Measurements from ENCODE around the gene CREG1.

CREG1 gene

DNA sequence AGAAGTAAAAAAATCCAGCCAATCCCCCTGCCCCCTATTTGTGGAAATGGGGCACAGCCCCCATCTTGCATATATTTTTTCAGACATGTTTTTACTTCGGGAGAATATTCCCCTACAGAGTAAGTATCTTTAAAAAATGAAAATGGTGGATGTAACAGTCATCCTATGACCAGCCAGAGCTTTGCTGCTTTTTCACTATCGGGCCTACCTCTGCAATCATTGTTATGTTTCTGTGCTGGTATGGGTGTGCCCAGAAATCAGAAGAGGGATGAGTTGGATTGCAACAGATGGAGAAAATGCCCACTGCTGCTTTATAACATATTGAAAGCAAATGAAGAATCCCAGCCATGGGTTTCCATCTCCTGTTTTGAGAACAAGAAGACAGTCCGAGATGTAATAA, 38.1 kb downstream of the CREG1 start:
- TF ChIP-seq, protein P1, sequence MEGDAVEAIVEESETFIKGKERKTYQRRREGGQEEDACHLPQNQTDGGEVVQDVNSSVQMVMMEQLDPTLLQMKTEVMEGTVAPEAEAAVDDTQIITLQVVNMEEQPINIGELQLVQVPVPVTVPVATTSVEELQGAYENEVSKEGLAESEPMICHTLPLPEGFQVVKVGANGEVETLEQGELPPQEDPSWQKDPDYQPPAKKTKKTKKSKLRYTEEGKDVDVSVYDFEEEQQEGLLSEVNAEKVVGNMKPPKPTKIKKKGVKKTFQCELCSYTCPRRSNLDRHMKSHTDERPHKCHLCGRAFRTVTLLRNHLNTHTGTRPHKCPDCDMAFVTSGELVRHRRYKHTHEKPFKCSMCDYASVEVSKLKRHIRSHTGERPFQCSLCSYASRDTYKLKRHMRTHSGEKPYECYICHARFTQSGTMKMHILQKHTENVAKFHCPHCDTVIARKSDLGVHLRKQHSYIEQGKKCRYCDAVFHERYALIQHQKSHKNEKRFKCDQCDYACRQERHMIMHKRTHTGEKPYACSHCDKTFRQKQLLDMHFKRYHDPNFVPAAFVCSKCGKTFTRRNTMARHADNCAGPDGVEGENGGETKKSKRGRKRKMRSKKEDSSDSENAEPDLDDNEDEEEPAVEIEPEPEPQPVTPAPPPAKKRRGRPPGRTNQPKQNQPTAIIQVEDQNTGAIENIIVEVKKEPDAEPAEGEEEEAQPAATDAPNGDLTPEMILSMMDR (IDR thresholded peaks at IDR 0.05; ENCODE audit: low read depth, low read length), result no peak
- H3K4me3 ChIP-seq (replicated peaks in 1 of 2; ENCODE audit: low read depth in 2 of 2, low read length in 2 of 2), result no peak overlapping the region
- DNase-seq (ENCODE audit: low read depth in 2 of 2), result no peak

DNA sequence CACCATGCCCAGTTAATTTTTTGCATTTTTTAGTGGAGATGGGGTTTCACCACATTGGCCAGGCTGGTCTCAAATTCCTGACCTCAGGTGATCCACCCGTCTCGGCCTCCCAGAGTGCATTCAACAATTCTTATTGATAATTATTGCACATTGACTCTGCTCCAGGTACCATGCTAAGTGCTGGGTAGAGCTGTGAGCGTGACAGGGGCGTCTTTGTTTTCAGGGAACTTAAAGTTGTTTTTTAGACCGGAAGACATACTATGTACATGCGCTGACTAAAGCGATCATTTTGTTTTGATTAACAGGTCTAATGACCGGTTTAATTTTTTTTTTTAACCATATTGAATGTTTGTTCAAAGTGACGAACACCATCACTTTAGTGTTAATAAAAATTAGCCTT, 39.3 kb downstream of the CREG1 start:
- DNase-seq (ENCODE audit: low read depth in 2 of 2), result no peak
- no peak overlapping the region for H3K4me3 ChIP-seq (replicated peaks in 1 of 2; ENCODE audit: low read depth in 2 of 2, low read length in 2 of 2)
- TF ChIP-seq, protein P1 (IDR thresholded peaks at IDR 0.05; ENCODE audit: low read depth, low read length), result no peak

DNA sequence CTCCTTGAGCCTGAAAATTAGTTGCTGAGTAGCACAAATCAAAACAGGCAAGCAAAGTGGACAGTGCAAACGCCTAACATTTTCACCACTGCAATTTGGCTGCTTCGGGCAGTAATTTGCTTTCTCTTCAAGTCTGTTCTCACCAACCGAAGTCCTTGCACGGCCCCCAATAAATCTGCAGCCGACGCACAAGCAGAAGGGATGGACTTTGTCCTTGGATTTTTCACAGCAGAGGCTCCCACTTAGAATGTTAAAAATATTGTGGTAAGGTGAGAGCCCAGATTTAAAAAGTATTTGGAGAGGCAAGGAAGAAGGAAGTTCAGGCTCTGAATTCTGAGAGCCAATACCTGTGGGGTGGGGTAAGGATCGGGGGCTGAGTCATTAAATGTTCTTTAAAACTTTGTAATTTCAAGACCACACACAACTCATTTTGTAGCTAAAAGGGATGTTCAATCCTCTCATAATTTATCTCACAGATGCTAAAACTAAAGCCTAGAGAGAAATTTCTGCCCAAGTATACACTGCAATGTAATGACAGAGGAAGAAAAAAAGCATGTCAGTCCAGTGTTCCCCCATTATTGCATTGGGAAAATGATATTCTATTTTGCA, 41.4 kb downstream of the CREG1 start:
- H3K4me3 ChIP-seq (replicated peaks in 1 of 2; ENCODE audit: low read depth in 2 of 2, low read length in 2 of 2), result no peak overlapping the region
- TF ChIP-seq, protein P1 (IDR thresholded peaks at IDR 0.05; ENCODE audit: low read depth, low read length), result no peak
- DNase-seq (ENCODE audit: low read depth in 2 of 2), result no peak

DNA sequence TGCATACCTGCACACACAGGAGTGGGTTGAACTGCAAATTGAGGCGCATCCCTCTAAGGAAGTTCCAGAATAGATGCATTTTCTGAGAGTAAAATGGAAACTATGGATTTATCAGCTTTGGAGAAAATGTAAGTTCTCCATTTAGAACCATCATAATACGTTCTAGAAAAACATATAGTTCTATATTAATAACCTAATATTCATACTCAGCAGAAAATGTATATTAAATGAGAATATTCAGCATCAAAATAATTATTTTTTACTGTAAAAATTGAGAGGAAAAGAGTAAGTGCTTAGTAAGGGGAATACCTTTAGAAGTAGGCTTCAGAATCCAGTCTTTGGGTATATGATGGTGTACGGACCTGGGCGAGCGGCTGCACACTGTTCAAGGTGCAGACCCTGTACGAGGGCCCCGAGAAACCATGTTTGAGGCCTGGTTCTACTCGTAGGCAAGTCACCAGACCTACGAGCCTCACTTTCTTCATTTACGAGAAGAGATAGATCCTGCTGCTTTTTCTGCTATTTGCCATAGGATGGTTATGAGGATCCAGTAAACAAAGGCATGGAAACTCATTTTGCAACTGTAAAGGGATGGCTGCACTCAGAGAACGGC, 42.1 kb downstream of the CREG1 start:
- TF ChIP-seq, protein P1 (IDR thresholded peaks at IDR 0.05; ENCODE audit: low read depth, low read length), result no peak
- no peak for DNase-seq (ENCODE audit: low read depth in 2 of 2)
- no peak overlapping the region for H3K4me3 ChIP-seq (replicated peaks in 1 of 2; ENCODE audit: low read depth in 2 of 2, low read length in 2 of 2)

- H3K4me3 ChIP-seq (replicated peaks in 1 of 2; ENCODE audit: low read depth in 2 of 2, low read length in 2 of 2), result no peak overlapping the region
- DNase-seq (ENCODE audit: low read depth in 2 of 2), result no peak
- TF ChIP-seq, protein P1 (IDR thresholded peaks at IDR 0.05; ENCODE audit: low read depth, low read length), result no peak
Observed at GRCh38 chr1:167510881-167511280, 42.7 kb downstream of the CREG1 start.

DNA sequence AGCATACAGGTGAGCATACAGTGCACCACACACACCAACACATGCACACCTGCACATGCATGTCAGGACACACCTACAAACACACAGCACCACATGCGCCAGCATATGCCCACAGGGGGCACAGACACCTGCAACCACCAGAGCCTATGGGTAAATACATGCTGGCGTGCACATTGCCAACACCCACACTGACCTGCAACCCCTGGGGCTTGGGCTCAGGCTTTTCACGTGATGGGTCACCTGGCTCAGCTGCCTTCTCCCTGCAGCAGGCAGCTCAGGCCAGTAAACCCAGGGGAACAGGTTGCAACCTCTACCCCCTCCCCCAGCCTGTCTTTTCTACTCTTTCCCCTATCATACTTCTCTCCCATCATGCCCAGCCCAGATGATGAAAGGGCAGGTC, 43.3 kb downstream of the CREG1 start:
- no peak for DNase-seq (ENCODE audit: low read depth in 2 of 2)
- H3K4me3 ChIP-seq (replicated peaks in 1 of 2; ENCODE audit: low read depth in 2 of 2, low read length in 2 of 2), result no peak overlapping the region
- TF ChIP-seq, protein P1 (IDR thresholded peaks at IDR 0.05; ENCODE audit: low read depth, low read length), result no peak

DNA sequence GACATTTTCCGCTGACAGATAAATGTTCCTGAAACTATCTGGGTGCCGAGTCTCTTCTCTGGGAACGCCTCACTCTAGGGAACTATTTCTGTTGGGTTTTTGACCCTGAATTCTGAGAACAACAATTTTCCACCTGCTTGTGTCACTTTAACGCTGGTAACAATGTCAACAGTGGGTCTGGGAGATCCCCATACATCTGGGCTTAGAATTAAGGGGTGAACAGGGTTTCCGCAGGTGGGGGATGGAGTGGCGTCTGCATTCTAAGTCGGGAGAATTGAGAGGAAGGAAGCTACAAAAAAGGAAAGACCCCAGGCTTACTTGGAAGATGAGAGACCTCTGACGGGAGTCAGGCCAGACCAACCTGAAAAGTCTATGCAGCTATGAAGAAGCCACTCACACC, 44.0 kb downstream of the CREG1 start:
- TF ChIP-seq, protein P1 (IDR thresholded peaks at IDR 0.05; ENCODE audit: low read depth, low read length), result no peak
- no peak for DNase-seq (ENCODE audit: low read depth in 2 of 2)

More for the DNA sequence above, 44.0 kb downstream of the CREG1 start:
- H3K4me3 ChIP-seq (replicated peaks in 1 of 2; ENCODE audit: low read depth in 2 of 2, low read length in 2 of 2), result no peak overlapping the region
